ENCODE measurements around the gene ADGRG6.

Gene ADGRG6

GRCh38 chr6:142408409-142408808 is 106.6 kb downstream of the ADGRG6 start:
- Histone ChIP-seq H3K9ac (ENCODE audit: low read depth, low read length, poor library complexity, severe bottlenecking) (no peak overlapping the region), H3K36me3 (ENCODE audit: insufficient read depth, low read length) (no peaks in the 10 kb centered on the region), H2AFZ (ENCODE audit: low read length) (no peak overlapping the region), H3K4me1 (ENCODE audit: insufficient read depth, low read length, poor library complexity, severe bottlenecking) (peaks cover 25% of the 10 kb centered on the region), H3K27me3 (ENCODE audit: insufficient read depth, low read length, poor library complexity, severe bottlenecking) (no peaks in the 10 kb centered on the region), H3K9me2 (replicated peaks; ENCODE audit: low read depth, low read length) (no peaks in the 10 kb centered on the region), H4K20me1 (ENCODE audit: insufficient read depth, low read length, poor library complexity, severe bottlenecking) (no peaks in the 10 kb centered on the region), H3F3A (ENCODE audit: low read depth) (0 out of 2 replicates have a peak, but pooled peaks cover 3% of the 10 kb centered on the region), H3K9me3 (ENCODE audit: insufficient read depth, low read depth, low read length) (no peaks in the 10 kb centered on the region), H3K4me3 (ENCODE audit: low read length, poor library complexity, severe bottlenecking) (no peak overlapping the region), H3K79me2 (ENCODE audit: insufficient read depth, low read length) (no peaks in the 10 kb centered on the region), H3K4me2 (ENCODE audit: low read depth, low read length, poor library complexity, severe bottlenecking) (no peak overlapping the region)
- TF ChIP-seq EZH2phosphoT487 (IDR thresholded peaks at IDR 0.05; ENCODE audit: borderline replicate concordance): no peak
- peak; percentile 54 for TF ChIP-seq CTCF (conservative IDR thresholded peaks at IDR 0.05; ENCODE audit: low read length)

- TF ChIP-seq CTCF (conservative IDR thresholded peaks at IDR 0.05; ENCODE audit: low read length) (no peak), EZH2phosphoT487 (IDR thresholded peaks at IDR 0.05; ENCODE audit: borderline replicate concordance) (no peak)
Observed at GRCh38 chr6:142409794-142410193, 108.0 kb downstream of the ADGRG6 start.

GRCh38 chr6:142411145-142411544 is 109.3 kb downstream of the ADGRG6 start:
- H2AFZ ChIP-seq (ENCODE audit: low read length): no peak overlapping the region
- no peaks in the 10 kb centered on the region for H3K9me2 ChIP-seq (replicated peaks; ENCODE audit: low read depth, low read length)
- H3K9me3 ChIP-seq (ENCODE audit: insufficient read depth, low read depth, low read length): no peaks in the 10 kb centered on the region
- no peak overlapping the region for H3K4me2 ChIP-seq (ENCODE audit: low read depth, low read length, poor library complexity, severe bottlenecking)
- no peak overlapping the region for H3K4me3 ChIP-seq (ENCODE audit: low read length, poor library complexity, severe bottlenecking)
- H3F3A ChIP-seq (ENCODE audit: low read depth): 0 out of 2 replicates have a peak, but pooled peaks cover 3% of the 10 kb centered on the region
- TF ChIP-seq EZH2phosphoT487 (IDR thresholded peaks at IDR 0.05; ENCODE audit: borderline replicate concordance) (no peak), CTCF (conservative IDR thresholded peaks at IDR 0.05; ENCODE audit: low read length) (no peak)
- no peaks in the 10 kb centered on the region for H3K79me2 ChIP-seq (ENCODE audit: insufficient read depth, low read length)
- H3K4me1 ChIP-seq (ENCODE audit: insufficient read depth, low read length, poor library complexity, severe bottlenecking): peaks cover 37% of the 10 kb centered on the region
- H3K27me3 ChIP-seq (ENCODE audit: insufficient read depth, low read length, poor library complexity, severe bottlenecking): no peaks in the 10 kb centered on the region
- no peaks in the 10 kb centered on the region for H3K36me3 ChIP-seq (ENCODE audit: insufficient read depth, low read length)
- H4K20me1 ChIP-seq (ENCODE audit: insufficient read depth, low read length, poor library complexity, severe bottlenecking): no peaks in the 10 kb centered on the region
- no peak overlapping the region for H3K9ac ChIP-seq (ENCODE audit: low read depth, low read length, poor library complexity, severe bottlenecking)

More at GRCh38 chr6:142409794-142410193, 108.0 kb downstream of the ADGRG6 start:
- Histone ChIP-seq H3K36me3 (ENCODE audit: insufficient read depth, low read length) (no peaks in the 10 kb centered on the region), H4K20me1 (ENCODE audit: insufficient read depth, low read length, poor library complexity, severe bottlenecking) (no peaks in the 10 kb centered on the region), H2AFZ (ENCODE audit: low read length) (no peak overlapping the region; the same call in 1 of the 2 replicates), H3F3A (ENCODE audit: low read depth) (0 out of 2 replicates have a peak, but pooled peaks cover 3% of the 10 kb centered on the region), H3K27me3 (ENCODE audit: insufficient read depth, low read length, poor library complexity, severe bottlenecking) (no peaks in the 10 kb centered on the region), H3K79me2 (ENCODE audit: insufficient read depth, low read length) (no peaks in the 10 kb centered on the region), H3K9me3 (ENCODE audit: insufficient read depth, low read depth, low read length) (no peaks in the 10 kb centered on the region), H3K4me1 (ENCODE audit: insufficient read depth, low read length, poor library complexity, severe bottlenecking) (peaks cover 30% of the 10 kb centered on the region), H3K9ac (ENCODE audit: low read depth, low read length, poor library complexity, severe bottlenecking) (no peak overlapping the region), H3K9me2 (replicated peaks; ENCODE audit: low read depth, low read length) (no peaks in the 10 kb centered on the region), H3K4me3 (ENCODE audit: low read length, poor library complexity, severe bottlenecking) (no peak overlapping the region), H3K4me2 (ENCODE audit: low read depth, low read length, poor library complexity, severe bottlenecking) (no peak overlapping the region)
